Retinal pigment epithelial cell (primary cell): ENCODE data around the gene CAMLG.

Source experiments
- DNase-seq: peaks from one replicate; pipeline ENCODE4 v3.0.0-alpha.2; 2010; ENCODE audit warnings: low read depth
- H3K4me3 ChIP-seq: 2 replicates; pipeline ENCODE4 v1.5.1; 2011; ENCODE audit warnings: mild to moderate bottlenecking, low read length, control low read depth, moderate library complexity
- TF ChIP-seq, protein P1 (sequence below): conservative IDR thresholded peaks from 2 replicates; pipeline ENCODE4 v1.5.1; 2011; ENCODE audit warnings: low read depth, low read length, control low read depth, inconsistent platforms

Gene CAMLG

DNA sequence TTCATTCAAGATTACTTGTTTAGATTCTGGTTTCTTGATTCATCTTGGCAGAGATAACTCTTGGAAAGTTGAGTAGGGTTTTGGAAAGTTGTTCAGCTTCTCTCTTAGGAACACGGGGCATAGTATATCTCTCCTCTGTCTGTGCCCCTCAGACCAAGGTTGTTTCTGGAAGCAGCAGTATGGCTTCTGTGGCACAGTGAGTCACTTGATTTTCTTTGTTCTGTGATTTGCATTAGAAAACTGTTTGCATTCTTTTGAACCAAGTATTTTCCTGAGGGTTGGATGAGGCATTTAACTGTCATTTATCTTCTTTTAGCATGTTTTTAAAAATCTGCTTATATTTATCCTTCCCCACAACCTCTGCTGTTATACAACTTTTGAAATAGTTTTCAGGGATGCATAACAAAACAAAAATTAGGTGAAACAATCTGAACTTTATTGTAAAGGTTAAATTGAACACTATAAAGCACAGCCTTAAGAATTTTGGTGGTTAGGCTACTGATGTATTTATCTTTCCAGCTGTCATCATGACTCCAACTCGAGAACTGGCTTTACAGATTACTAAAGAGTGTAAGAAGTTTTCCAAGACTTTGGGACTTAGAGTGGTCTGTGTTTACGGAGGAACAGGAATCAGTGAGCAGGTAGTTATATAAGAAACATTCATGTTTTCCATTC is 46.7 kb downstream of the CAMLG start:
- TF ChIP-seq, protein P1, sequence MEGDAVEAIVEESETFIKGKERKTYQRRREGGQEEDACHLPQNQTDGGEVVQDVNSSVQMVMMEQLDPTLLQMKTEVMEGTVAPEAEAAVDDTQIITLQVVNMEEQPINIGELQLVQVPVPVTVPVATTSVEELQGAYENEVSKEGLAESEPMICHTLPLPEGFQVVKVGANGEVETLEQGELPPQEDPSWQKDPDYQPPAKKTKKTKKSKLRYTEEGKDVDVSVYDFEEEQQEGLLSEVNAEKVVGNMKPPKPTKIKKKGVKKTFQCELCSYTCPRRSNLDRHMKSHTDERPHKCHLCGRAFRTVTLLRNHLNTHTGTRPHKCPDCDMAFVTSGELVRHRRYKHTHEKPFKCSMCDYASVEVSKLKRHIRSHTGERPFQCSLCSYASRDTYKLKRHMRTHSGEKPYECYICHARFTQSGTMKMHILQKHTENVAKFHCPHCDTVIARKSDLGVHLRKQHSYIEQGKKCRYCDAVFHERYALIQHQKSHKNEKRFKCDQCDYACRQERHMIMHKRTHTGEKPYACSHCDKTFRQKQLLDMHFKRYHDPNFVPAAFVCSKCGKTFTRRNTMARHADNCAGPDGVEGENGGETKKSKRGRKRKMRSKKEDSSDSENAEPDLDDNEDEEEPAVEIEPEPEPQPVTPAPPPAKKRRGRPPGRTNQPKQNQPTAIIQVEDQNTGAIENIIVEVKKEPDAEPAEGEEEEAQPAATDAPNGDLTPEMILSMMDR: no peak
- H3K4me3 ChIP-seq: no peak overlapping the region
- DNase-seq: no peak

DNA sequence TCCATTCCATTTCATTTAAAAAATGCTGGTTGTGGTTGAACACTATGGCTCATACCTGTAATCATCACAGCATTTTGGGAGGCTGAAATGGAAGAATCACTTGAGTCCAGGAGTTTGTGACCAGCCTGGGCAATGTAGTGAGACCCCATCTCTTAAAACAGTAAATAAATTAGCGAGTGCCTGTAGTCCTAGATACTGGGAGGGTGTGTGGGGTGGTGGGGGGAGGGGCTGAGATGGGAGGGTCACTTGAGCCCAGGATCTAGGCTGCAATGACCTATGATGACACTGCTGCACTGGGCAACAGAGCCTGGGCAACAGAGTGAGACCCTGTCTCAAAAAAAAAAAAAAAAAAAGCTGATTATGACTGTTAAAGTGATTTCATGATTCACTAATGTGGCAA is 49.3 kb downstream of the CAMLG start:
- no peak for DNase-seq
- TF ChIP-seq, protein P1: no peak
- H3K4me3 ChIP-seq: no peak overlapping the region

DNA sequence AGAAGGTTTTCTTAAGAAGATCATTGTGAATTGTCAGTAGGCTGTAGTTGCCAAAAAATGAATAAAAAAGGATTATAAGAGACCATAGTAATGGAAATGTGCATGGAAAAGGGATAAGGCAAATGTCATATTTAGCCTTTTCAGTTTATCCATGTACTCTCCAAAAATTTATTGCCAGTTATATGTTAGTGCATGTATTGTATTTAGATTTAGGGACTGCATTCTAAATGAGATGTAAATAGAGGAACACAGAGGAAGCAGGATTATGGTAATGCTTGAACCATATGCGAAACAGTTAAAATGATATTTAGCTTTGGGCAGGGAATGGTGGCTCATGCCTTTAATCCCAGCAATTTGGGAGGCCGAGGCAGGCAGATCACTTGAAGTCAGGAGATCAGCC is 53.2 kb downstream of the CAMLG start:
- TF ChIP-seq, protein P1: no peak
- no peak for DNase-seq
- no peak overlapping the region for H3K4me3 ChIP-seq

DNA sequence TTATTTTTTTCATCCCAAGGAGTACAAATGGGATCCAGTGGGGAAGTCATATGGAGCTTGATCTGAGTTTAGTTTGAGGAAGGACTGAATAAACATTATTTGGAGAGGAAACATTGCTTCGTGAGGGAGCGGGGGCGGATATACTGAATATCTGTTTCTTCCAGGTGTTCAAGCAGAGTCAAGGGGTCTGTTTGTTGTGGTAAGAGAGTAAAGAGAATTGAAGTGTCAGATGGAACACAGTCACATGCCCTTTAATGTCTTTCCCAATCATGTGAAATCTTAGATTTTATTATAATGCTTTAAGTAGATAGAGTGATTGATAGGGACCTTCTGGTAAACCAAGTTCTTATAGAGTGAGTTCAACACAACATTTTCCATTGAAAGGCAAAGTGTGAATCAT is 53.9 kb downstream of the CAMLG start:
- TF ChIP-seq, protein P1: no peak

DNA sequence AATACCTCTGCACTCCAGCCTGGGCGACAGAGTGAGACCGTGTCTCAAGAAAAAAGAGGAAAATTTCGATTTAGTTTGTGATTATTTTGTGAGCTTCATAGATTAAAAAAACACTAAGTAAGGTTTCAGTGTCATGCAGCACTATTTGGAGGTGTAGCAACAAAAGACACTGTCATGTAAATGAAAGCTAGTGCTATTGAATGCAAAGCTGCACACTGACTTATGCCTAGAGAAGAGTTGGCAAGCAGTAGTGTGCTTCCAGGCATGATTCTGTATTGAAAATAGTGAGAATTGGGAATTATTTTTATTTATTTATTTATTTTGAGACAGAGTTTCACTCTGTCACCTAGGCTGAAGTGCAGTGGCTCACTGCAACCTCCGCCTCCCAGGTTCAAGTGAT is 54.8 kb downstream of the CAMLG start:
- DNase-seq: no peak
- H3K4me3 ChIP-seq: no peak overlapping the region
- TF ChIP-seq, protein P1: no peak

More for the DNA sequence above, 53.9 kb downstream of the CAMLG start:
- DNase-seq: no peak
- no peak overlapping the region for H3K4me3 ChIP-seq

DNA sequence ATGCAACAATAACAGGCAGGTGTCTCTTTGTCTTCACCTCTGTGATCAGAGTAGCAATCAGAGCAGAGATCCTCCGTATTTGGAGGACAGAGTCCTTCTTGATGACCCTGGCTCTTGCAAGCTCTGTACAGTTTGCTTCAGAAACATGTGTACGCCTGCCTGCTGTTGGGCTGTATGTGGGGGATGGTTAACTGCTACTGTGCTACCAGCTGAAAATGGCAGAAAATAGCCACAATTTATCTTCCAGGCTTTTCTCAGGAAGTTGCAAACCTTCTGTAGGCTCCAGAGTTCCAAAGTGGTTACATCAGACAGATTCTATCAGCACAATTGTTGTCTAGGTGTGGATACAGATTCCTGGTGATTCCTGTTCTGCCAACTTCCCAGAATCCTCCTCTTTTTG is 55.7 kb downstream of the CAMLG start:
- TF ChIP-seq, protein P1: no peak
- no peak for DNase-seq
- no peak overlapping the region for H3K4me3 ChIP-seq

DNA sequence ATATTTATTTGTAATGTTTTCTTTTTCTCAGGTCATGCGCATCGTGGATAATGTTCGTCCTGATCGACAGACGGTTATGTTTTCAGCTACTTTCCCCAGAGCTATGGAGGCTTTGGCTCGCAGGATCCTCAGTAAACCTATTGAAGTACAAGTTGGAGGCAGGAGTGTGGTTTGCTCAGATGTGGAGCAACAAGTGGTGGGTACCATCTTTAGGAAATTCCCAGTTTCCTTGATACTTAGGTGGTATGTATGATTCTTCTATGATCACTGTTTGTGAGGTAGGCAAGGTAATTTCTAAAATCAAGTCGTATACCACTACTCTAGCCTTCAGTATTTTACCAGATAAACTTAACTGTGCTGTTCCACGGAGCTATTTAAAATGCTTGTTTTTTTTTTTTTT is 56.5 kb downstream of the CAMLG start:
- TF ChIP-seq, protein P1: no peak
- no peak for DNase-seq
- H3K4me3 ChIP-seq: no peak overlapping the region
